Measurements from ENCODE around the gene MTERF2. TPM values are rescaled to one million over a fixed set of nuclear protein-coding genes. Genes with fewer than 3 reads are reported as not detected.

MTERF2 gene
- polyA plus RNA-seq, 6 donors from 2014 or later, result 2.2 to 9.1 (median 2.9) TPM

Other genes with a start within 250 kb of the MTERF2 start
- 1 to 10 TPM in 1 of 6 donors, under 1 TPM in 4, not detected in 1; 0.72 to 1.2 (median 0.78) TPM for gene RIC8B, start 212.5 kb downstream of the MTERF2 start, polyA plus RNA-seq (ENCODE audit: low read depth in 6 of 6)
- 10 to 100 TPM; 32.0 to 48.7 (median 37.0) TPM for gene TMEM263, start 31.2 kb downstream of the MTERF2 start, polyA plus RNA-seq (ENCODE audit: low read depth in 6 of 6)
- gene CRY1, start 106.4 kb upstream of the MTERF2 start, polyA plus RNA-seq (ENCODE audit: low read depth in 6 of 6), result 10 to 100 TPM; 11.5 to 18.7 (median 14.5) TPM